CD4-positive, alpha-beta T cell treated with Interferon alpha-2 for 1 hour (primary cell): Measurements from ENCODE around the gene NFYC.
A peak's percentile ranks its signal among the peaks of the same experiment; 100 is the strongest.
"Not testable (repeated sequence)": the region's sequence is repeated elsewhere in the genome, so short reads cannot be mapped to it uniquely, and the experiment has no call there.

Experiments
- DNase-seq, 2 donors: peaks; one replicate each; pipeline ENCODE4 v3.0.0-alpha.2; 2020 to 2022

The NFYC gene

DNA sequence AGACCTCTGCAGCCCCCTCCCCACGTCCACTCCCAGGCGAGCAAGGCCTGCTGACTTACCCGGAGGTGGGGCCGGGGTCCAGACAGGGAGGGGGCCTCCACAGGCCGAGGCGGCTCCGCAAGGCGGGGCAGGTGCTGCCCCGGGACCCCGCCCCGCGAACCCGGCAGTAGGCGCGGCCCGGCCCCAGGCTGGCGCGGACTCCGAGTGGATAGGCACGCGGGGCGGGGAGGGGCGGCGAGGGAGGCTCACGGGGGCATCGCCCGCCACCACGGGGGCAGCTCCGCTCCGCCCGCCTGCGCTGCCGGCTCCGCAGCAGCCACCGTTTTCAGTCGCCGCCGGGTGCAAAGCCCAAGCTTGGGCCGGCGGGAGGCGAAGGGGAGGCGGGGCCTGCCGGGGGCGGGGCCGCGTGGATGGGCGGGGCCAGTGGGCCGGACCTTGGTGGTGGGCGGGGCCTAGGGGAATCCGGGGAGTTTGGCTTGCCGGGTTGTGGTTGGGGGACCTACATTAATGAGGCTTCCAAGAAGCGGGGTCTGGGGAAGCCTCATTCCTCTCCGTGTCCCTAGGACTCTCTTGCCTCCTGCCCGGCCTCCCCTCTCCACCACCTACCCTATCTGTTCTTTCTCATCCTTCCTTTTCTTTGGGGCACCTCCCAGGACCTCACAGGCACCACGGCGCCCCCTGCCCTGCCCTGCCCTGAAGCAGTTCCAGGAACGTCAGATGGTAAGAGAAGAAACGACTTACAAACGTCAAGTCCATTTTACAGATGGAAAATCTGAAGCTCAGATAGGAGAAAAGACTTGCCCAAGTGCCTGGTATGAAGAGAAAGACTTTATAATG is 26.0 kb upstream of the NFYC start, which contains the start of gene RIMS3:
RIMS3 (minus strand) TSS at position 348 of the 837 bp plus-strand sequence. CDS start 23,757 bp downstream, outside the sequence.
- DNase-seq = peak; percentile 80 to 90

DNA sequence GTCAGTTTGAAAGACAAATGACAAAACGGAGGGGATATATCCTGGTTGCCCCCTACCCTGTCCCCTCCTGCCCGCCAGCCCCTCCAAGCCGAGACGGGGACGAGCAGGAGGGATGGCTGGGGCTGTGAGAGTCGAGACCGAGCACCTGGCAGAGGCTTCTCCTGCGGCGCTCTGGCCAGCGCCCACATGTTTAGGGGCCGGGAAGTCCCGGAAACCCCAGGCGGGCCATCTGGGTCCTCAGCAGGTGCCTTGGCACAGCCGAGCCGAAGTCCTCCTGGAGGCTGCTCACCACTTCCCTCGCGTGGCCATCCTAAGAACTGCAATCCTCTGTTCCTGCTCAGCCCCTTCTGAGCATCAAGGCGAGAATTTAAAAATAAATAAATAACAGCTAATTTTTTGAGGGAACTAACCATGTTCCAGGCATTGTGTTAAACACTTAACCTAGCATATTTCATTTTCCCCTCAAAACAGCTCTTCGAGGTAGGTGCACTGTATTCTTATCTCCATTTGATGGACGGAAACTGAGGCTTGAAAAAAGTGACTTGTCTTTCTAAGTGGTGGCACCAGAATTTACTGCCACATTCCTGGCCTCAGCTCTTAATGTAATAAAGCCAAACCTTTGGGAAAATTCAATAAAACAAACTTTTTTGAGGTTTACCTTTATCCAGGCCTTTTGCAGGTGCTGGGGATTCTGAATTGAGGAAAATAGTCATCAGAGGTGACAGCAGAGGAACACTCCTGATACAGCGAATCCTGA is 22.6 kb upstream of the NFYC start:
- DNase-seq = peak; percentile 82 to 86

DNA sequence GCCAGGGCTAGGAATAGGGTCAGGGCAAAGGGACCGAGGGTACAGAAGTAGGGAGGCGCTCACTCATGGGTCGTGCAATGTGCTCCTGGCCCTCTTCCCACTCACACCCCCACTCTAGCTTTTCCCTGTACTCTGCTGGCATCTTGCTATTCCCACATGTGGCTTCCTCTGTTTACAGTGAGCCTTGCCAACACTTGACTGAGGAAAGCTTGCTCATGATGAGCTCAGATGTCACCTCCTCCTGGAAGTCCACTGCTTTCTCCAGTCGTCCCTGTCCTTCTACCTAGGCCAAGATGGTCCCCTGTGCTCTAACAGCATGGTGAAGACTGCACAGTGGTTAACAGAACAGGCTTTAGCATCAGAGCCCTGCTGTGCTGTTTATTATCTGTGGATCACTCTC is 18.1 kb upstream of the NFYC start:
- DNase-seq = no peak

DNA sequence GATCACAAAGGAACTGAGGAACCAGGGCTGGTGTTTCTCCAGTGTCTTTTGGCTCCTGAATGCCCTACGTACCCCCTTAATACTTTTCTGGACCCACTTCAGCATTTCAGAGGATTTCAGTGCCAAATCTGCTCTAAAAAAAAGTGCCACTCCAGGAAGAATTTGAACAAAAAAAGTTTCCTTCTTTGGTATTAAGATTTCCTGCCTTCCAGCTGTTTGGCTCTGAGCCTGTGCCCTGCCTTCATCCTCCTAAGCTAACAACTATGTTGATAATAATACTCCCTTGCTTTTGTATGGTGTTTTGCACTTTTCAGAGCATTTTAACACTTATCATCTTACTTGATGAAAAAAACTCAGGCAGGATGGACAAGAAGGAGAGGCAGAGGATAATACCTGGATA is 15.0 kb upstream of the NFYC start:
- no peak for DNase-seq

DNA sequence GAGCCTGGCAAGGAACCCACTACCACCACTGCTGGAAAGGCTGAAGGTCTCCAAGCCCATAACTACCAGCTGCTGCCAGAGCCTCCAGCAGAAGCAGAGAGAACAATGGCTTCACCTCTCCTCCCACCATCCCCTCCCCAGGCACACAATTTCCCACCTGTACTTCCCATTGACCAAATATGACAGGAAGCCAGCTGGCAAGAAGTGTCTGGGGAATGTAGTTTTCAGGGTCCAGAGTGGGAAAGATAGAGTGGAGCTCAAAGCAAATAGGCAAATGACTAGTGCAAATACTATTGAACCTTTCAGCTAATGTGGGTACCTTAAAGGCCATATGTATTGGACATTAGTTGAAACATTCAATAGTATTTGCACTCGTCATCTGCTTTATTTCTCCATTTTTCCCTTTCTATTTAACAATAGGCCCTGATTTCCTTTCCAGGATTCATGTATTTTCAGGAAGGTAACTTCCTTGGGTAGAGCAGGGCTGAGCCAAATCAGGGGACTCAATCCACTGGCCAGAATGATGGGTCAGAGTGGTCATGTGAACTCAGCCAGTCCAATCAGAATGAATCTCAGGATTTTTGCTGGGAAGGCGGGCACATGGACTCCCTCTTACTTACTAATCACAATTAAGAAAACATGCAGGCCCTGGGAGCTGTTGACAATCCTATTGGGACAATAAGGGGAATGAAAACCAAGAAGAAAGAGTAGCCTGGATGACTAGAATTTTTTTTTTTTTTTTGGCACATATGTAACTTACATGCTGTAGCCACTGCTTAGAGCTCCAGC is 12.1 kb upstream of the NFYC start:
- DNase-seq = no peak

DNA sequence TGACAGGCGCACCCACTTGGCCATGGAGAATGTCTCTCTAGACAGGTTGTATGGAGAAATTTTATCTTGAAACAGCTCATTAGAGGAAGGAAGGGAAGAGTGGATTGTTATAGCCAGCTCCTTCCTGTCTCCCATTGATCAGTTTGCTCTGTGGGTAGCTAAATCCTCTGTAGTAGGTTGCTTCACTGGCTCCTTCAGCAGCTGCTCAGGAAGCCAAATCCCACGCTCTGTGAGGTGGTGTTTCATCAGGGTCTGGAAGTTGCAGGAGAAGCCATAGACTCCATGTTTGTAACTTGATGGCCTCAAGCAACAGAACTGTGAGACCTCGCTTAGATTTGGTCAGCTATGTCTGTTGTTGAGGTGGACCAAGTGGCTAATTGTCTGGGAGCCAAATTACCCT is 6.8 kb upstream of the NFYC start:
- no peak for DNase-seq

DNA sequence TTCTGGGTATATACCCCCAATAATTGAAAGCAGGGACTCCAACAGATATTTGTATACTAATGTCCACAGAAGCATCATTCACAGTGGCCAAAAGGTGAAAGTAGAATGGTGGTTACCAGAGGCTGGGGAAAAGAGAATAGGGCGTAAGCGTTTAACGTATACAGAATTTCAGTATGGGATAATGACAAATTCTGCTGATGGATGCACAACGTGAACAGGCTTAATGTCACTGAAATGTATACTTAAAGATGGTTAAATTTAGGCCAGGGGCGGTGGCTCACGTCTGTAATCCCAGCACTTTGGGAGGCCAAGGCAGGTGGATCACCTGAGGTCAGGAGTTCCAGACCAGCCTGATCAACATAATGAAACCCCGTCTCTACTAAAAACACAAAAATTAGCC is 4.4 kb upstream of the NFYC start:
- DNase-seq = no peak

DNA sequence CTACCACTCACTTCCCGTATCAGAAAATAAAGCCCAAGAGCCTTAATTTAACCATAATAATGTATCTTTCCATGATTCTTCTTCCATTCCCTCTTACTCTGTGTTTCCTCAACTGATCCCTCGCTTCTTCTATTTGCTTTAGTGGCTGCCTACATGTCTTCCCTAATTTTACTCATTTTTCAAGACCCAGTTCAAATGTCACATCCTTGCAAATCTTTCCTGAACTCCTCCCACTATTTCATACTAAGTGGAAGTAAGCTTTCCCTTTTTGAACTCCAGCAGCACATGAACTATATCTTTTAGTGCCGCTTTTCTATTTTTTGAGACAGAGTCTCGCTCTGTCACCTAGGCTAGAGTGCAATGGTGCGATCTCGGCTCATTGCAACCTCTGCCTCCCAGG is 3.8 kb upstream of the NFYC start:
- no peak for DNase-seq

DNA sequence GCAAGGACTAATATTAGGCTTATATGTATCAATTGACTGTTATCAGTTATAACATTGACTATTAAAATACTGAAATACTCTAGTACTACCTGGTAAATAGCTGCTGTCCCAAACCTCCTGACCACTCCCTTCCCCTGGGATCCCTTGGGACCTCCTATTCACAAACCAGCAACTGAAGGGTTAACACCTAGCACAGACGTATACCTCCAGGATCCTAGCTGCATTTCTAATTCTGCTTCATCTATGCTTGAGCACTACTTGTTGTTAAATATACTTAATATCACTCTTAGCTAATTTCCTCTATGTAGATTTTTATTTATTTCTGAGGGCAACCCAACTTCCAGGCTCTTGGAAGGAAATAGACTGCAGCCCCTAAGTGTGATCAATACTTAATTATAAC is 1.8 kb upstream of the NFYC start:
- DNase-seq = no peak

DNA sequence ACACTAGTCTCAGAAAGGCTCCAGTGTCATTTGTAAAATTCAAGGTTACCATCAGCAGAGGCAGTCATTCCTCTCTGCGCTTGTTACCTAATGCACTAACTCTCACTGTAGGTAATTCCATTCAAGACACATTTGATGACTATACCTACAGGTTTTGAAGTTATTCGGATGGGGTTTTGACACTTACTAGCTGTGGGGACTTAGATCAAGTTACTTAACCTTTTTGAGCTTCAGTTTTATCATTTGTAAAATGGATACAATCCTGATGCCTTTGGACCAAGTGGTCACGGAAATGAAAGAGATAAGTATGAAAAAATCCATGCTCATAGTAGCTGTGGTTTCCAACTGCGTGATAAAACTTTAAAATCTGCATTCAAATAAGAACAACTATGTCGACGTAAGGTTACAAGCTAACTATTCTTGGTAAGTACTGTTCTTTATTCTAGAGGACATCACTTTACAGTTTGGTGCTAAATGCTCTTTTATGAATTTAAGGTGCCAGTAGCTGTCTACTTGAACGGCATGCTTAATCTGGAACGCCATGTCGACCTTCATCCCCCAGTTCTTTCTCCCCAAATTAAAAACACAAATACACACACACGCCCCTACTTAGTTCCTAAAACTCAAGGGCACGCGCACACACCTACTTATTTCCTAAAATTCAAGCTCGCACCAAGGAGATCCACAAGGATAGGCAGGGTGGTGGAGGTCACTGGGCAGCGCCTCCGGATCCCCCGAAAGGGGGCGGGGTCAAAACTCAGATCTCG is 550 bp upstream of the NFYC start:
- peak in 1 of 2 donors; percentile 17 for DNase-seq

DNA sequence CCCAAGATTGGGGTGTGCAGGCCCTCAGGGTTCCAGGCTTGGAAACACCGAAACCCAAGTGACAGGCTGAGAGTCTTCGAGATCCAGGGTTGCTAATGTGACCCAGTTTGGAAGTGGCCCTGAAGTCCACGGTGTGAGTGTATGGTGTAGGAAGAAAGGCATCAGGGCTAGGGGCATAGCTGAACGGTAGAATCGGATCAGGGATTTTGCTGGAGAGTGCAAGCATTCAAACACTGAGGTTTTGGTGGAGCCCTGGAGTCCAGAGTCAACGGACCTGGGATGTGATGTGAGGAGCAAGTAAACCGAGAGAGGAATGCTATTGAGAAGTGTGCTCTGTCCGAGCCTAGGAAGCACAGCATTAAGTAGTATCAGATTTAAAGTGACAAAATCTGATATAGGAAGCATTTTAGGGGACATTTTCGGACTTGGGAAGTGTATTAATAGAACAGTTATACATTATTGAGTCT is 958 bp downstream of the NFYC start:
- no peak for DNase-seq

DNA sequence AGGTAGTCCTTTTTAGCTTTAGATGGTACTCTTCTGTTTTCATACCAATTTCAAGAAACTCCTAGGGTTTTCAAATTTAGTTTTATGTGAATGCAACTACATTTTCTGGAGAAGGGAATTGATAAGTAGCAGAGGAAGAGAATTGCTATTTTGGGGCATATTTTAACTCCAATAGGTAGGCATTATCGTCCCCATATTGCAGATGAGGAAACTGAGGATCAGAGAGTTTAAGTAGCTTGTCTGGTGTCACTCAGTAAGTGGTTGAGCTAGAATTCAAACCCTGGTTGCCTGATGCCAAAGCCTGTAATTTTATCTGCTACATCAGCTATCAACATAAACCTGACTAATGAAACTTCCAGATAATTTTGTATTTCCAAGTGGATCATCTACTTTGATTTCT is 1.9 kb downstream of the NFYC start:
- DNase-seq = no peak

DNA sequence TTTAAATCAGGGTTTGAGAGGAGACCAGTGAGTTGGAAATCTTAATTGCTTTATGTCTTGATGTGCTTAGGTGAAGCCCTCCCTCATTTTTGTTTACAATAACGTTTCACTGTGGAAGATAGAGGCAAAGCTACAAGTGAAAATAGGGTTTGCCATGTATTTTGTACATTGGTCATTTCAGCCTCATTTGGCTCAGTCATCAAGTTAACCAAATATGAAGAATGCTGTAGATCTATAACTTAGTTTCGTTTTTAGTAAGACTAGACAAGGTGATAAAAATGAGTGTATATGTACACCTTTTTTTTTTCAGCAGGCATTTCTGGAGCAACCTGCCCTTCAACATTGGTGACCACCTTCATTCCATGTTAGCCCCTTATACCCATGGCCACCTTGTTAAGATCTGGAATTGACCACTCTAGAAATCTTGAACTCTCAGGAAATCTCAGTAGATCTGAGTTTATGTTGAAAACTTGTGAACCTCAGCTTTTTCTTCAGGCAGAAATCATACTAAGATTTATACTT is 2.9 kb downstream of the NFYC start:
- DNase-seq = peak in 1 of 2 donors; percentile 25

DNA sequence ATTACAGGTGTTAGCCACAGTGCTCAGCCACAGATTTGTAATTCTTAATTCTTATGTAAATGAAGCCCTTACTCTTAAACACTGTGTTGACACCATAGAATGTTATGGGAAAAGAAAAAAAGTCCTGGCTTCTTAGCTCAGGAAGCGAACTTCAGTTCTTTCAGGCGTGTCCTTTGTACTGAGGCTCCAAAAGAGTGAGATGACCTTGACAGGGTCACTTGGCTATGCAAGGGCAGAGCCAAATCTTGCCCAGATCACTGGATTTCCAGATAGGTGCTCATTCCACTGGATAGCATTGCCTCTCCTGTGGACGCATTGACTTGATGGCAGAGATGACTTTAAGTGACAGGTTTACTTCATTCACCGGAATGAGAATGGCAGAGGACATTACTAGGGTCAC is 4.8 kb downstream of the NFYC start:
- no peak for DNase-seq

DNA sequence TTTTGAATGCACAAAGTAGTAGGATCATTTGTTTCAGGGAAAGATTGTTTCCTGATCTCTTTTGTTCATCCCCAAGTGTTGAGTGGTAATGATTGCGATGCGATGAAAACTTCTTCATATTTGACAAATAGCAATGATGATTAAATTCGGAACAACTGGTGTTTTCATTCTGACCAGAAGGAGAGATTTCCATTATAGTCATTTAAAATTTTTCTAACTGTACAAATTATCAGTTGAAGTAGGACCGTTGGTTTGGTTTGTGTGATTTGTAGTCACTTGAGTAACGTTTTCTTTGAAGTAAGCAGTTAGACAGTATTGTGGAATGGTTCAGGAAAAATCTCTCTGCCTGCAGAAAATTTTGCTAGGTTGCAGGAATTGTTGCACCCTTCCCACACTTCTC is 5.9 kb downstream of the NFYC start:
- DNase-seq = no peak

DNA sequence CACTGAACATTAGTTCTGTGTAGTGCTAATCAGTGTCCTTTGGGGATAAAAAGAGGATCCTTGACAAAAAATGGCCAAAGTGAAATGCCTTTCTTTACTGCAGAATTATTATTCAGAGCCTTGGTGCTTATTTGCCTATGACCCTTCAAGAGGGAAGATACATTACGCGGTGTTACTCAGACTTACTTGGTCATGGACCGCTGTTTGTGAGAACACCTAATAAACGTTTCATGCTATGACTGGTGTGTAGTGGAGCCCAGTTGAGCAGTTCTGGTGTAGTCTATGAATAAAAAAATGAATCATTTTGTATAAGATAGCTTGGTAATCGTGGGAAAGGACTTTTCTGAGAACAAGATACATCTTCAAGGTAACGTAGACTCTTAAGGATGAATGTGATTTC is 8.3 kb downstream of the NFYC start:
- DNase-seq = no peak

DNA sequence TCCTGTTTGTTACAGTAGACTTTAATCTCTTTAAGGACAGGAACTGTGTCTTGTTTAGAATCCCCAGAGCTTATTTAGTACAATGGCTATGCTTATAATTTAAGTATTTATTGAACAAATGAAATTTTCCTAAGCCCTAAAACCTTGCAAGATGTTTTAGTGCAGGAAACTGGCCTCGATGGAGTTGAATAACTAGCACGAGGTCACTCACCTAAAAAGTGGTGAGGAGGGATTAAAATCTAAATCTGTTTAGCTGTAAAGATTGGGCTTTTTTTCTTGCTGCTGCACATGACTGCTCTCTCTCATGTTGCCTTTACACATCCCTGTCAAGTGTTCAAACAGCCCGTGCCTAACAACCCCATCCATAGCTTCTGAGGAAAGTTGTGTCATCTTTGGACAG is 10.2 kb downstream of the NFYC start:
- DNase-seq = no peak

DNA sequence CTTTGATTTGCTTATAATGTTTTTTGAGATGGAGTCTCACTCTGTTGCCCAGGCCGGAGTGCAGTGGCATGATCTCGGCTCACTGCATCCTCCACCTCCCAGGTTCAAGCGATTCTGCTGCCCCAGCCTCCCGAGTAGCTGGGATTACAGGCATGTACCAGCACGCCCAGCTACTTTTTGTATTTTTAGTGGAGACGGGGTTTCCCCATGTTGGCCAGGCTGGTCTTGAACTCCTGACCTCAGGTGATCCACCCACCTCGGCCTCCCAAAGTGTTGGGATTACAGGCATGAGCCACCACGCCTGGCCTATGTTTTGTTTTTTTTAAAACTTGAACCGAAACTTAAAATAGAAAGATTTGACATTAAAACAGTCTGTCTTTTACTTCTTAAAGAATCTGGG is 11.3 kb downstream of the NFYC start:
- DNase-seq = not testable (repeated sequence)

DNA sequence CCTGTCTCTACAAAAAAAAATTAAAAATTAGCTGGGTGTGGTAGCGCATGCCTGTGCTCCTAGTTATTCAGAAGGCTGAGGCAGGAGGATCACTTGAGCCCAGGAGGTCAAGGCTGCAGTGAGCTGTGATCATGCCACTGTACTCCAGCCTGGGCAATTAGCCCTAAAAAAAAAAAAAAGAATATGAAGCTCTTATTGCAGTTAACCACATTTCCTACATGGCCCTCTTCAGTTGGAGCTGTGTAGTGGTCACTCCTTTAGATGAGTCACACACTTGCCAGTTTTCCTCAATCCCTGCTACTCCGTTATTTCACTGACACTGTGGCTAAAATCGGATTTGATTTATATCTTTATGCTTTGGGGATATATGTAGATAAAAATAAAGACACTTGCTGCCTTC is 11.8 kb downstream of the NFYC start:
- DNase-seq = no peak

DNA sequence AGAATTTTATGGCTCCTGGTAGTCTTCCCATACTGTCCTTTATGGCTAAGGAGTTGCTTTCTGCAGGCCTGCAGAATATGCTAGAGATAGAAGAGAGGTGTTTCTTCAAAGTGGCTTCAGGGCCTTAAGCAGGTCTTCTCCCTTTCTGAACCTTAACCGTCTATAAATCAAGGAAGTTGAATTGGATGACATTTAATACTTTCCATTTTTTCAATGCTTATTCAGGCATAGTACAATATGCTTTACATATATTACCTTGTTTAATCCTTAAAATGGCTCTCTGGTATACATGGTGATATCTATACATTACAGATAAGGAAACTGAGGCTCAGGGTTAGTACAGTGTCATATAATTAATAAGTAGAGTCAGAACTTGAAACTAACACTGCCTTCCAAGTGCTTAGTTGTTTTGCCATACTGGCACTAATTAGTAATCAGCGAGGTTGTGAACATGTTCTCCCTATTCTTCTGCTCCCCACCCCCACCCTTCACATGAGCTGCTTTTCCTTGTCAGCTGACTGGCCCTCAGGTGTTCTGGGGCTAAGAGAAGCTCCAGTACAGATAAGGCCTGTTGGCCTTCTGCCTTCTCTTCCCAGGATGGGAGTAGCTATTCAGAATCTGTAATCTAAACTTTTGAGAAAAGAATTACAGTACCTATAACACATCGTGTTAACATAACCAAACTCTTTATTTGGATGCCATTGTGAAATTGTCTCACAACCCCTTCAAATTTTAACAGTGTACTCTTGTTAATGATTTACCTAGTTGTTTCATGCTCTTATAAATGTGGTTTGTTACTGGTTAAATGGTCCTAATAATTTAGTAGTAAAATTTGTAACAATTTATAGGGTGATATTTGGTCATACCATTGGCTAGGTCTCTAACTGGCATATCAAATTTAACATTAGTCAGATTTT is 13.6 kb downstream of the NFYC start:
- DNase-seq = no peak

DNA sequence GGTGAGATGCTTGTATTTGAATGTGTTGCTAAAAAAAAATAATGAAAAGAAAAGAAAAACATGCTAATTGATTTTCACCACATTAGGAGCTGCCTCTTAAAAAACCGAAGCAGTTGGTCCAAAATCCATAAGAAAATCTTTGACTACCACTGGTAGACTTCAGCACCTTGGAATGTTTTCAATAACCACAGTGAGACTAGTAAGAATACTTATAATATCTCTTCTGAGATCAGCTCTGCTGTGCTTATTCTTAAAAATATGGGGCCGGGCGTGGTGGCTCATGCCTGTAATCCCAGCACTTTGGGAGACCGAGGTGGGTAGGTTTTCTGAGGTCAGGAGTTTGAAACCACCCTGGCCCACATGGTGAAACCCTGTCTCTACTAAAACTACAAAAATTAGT is 15.1 kb downstream of the NFYC start:
- DNase-seq = no peak
